Measurements from ENCODE around the gene CENPO. TPM values are rescaled to one million over a fixed set of nuclear protein-coding genes. Genes with fewer than 3 reads are reported as not detected.
A peak's percentile ranks its signal among the peaks of the same experiment; 100 is the strongest.

CENPO gene
- total RNA-seq, 2 donors from 2014 or later = 9.1 to 24.4 TPM

DNA sequence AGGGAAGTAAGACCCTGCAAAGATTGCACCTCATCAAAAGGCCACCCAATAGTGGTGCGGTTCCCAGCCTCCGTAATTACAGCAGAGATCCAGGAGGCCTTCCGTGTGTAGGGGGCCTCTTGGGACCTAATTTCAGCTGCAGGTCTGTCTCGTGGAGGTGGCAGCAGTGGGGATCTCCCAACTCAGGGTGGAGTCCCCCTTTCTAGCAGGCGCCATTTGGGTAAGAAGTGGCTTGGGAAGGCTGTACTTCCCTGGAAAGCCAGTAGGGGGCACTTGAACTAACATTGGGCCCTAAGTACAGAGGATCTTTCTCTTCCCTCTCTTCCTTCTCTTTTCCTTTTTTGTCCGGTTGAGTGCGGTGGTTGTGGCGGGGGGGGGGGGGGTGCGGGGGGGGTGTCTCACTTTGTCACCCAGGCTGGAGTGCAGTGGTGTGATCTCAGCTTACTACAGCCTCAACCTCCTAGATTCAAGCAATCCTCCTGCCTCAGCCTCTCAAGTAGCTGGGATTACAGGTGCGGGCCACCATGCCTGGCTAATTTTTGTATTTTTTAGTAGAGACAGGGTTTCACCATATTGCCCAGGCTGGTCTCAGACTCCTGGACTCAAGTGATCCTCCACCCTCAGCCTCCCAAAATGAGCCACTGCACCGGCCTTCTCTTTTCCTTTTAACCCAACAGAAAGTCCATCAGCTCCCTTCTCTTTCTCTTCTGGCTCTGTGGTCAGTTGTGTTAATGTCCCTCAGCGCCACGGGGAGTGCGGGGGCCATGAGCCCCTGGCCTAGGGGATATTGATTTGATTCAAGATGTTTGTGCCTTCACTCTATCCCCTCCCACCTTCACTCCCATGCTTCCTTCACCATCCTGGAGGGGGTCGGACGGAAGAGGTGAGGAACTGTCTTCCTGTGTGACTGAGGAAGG lies 32.0 kb downstream of the CENPO start:
- TF ChIP-seq POLR2AphosphoS5 (IDR thresholded peaks at IDR 0.05) = no peak
- no peaks in the 10 kb centered on the region for H3K9me3 ChIP-seq
- H3K36me3 ChIP-seq = no peaks in the 10 kb centered on the region
- H3K4me1 ChIP-seq (replicated peaks) = no peaks in the 10 kb centered on the region
- intact Hi-C loops (cut with DNase I) = no loop called here
- DNase-seq (ENCODE audit: low spot score) = no peak
- H3K27ac ChIP-seq = no peak overlapping the region
- H3K27me3 ChIP-seq (replicated peaks; ENCODE audit: insufficient read depth) = no peaks in the 10 kb centered on the region
- 83% methylated on average over 16 of the region's 16 CpGs for WGBS
- H3K4me3 ChIP-seq = no peak overlapping the region

DNA sequence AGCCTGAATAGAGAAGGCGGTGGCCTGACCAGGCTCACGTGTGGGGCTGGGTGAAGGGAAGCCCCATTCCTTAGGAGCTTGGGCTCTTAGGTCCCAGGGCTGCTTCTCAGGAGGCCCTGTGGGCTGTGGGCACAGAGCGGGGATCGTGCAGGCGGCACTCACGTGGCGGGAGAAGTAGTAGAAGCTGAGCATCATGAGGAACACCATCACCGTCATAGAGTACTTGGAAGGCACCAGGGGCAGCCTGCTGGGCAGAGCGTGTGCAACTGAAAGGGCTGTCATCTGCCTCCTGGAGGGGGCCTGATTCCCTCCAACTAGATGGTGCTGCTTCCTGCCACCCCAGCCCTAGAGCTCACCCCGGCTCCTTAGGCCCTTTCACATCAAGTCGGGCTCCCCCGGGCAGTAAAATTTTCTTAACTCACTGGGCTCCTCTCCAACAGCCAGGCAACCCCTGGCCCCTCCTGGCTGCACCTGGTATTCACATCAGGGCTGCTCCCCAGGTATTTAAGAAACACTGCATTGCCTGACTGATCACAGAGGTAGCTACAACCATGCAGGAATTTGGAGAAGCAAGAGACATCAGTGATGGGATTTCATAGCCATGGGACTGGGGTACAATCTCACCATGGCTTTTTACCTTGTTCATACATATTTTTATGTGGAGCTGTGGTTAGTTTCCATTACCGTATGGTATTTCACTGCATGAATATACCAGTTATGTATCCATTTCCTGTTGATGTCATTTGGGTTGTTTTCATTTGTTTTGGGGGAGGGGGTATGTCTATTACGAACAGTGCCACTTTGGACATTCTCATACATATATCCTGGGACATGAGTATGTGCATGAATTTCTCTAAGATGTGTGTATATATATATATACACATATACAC lies 32.9 kb downstream of the CENPO start:
- no peak for DNase-seq (ENCODE audit: low spot score)
- intact Hi-C loops (cut with DNase I) = no loop called here
- Histone ChIP-seq H3K9me3 (no peaks in the 10 kb centered on the region), H3K4me3 (no peak overlapping the region), H3K27me3 (replicated peaks; ENCODE audit: insufficient read depth) (no peaks in the 10 kb centered on the region), H3K27ac (no peak overlapping the region), H3K36me3 (no peaks in the 10 kb centered on the region), H3K4me1 (replicated peaks) (no peaks in the 10 kb centered on the region)
- WGBS = 88% methylated on average over 14 of the region's 14 CpGs
- TF ChIP-seq POLR2A (IDR thresholded peaks at IDR 0.05) (no peak), POLR2AphosphoS5 (IDR thresholded peaks at IDR 0.05) (no peak)
- TF ChIP-seq, protein P1, sequence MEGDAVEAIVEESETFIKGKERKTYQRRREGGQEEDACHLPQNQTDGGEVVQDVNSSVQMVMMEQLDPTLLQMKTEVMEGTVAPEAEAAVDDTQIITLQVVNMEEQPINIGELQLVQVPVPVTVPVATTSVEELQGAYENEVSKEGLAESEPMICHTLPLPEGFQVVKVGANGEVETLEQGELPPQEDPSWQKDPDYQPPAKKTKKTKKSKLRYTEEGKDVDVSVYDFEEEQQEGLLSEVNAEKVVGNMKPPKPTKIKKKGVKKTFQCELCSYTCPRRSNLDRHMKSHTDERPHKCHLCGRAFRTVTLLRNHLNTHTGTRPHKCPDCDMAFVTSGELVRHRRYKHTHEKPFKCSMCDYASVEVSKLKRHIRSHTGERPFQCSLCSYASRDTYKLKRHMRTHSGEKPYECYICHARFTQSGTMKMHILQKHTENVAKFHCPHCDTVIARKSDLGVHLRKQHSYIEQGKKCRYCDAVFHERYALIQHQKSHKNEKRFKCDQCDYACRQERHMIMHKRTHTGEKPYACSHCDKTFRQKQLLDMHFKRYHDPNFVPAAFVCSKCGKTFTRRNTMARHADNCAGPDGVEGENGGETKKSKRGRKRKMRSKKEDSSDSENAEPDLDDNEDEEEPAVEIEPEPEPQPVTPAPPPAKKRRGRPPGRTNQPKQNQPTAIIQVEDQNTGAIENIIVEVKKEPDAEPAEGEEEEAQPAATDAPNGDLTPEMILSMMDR (IDR thresholded peaks at IDR 0.05) = no peak

DNA sequence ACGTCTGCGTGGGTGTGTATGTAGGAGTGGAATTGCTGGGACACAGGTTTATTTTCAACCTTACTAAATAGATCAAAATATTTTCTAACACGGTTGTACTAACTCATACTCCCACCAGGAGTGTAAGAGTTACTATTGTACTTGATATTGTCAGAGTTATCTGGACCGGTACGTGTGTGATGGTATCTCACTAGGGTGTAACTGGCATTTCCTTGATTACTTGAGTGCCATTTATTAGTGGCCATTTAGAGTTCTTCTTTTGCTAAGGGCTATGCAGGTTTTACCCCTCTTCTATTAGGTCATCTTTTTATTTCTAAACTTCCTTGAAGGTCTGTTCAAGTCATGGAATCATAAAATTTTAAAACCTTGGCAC lies 33.5 kb downstream of the CENPO start:
- Histone ChIP-seq H3K4me3 (no peak overlapping the region), H3K27me3 (replicated peaks; ENCODE audit: insufficient read depth) (no peaks in the 10 kb centered on the region), H3K27ac (no peak overlapping the region), H3K4me1 (replicated peaks) (no peaks in the 10 kb centered on the region), H3K9me3 (no peaks in the 10 kb centered on the region), H3K36me3 (no peaks in the 10 kb centered on the region)
- WGBS = 48% methylated on average over 5 of the region's 5 CpGs
- no peak for DNase-seq (ENCODE audit: low spot score)
- intact Hi-C loops (cut with DNase I) = loop anchor here (1.0 kb wide), 1 partner anchor 416 kb away; no protein-coding TSS in a partner anchor
- TF ChIP-seq, protein P1 (IDR thresholded peaks at IDR 0.05) = no peak
- TF ChIP-seq POLR2A (IDR thresholded peaks at IDR 0.05) (no peak), POLR2AphosphoS5 (IDR thresholded peaks at IDR 0.05) (no peak)

DNA sequence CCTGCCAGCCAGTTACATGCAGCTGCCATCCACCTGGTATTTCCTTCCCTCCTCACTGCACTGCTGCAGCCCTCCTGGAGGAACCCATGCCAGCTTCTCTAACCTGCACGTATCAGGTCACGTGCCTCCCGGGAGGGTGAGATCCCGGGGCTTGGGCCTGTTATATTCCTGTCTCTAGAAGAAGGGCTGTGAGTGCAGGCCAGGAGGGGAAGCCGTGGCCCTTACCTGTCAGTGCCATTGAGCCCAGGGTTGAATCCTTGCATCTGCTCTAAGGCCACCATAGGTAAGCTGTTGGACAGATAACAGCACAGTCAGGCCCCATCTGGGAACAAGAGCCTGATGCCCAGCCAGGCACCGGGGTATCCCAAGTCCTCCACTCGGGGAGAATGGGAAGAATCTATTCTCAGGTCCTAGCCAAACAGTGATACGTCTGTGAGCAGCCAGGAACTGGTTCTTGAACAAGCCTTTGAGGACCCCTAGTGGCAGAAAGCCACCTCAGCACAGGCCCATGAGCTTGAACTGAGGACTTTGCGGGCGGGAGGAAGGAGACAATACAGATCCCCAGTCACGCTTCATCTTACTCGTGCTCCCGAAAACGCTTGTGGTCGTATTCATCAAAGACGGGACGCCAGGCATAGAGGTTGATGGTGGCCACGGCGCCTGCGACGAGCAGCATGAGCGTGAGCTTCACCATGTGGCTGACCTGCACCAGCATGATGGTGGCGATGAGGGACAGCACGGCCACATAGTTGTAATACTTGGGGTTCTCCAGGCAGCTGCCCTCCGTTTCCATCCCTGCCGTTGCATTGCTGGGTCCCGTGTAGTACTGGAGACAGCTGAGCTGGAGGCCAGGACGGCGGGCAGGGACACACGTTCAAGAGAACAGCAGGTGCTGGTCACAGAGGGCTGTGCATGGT lies 34.4 kb downstream of the CENPO start:
- no peak for TF ChIP-seq POLR2A (IDR thresholded peaks at IDR 0.05)
- peak; percentile 38 for TF ChIP-seq POLR2AphosphoS5 (IDR thresholded peaks at IDR 0.05)
- TF ChIP-seq, protein P1 (IDR thresholded peaks at IDR 0.05) = peak in 3 of 4 experiments; percentile 87 to 91 (median 87)
- Histone ChIP-seq H3K4me1 (replicated peaks) (no peaks in the 10 kb centered on the region), H3K4me3 (no peak overlapping the region), H3K27me3 (replicated peaks; ENCODE audit: insufficient read depth) (no peaks in the 10 kb centered on the region), H3K9me3 (no peaks in the 10 kb centered on the region), H3K27ac (no peak overlapping the region), H3K36me3 (no peaks in the 10 kb centered on the region)
- intact Hi-C loops (cut with DNase I) = loop anchor here (1.0 kb wide), 1 partner anchor 417 kb away; no protein-coding TSS in a partner anchor
- 28% methylated on average over 30 of the region's 30 CpGs for WGBS
- DNase-seq (ENCODE audit: low spot score) = peak; percentile 79

Measured in prostate gland (tissue), 2 donors.